HepG2 (cell line): Measurements from ENCODE around the gene ZER1. TPM values are rescaled to one million over a fixed set of nuclear protein-coding genes. Genes with fewer than 3 reads are reported as not detected.

Source experiments
- GLMP ChIP-seq: sonication (generic); formaldehyde crosslinking; IDR thresholded peaks from 2 replicates; pipeline ENCODE4 v1.9.0; 2021; ENCODE audit warnings: missing genetic modification reagents, mild to moderate bottlenecking, borderline replicate concordance
- MTF1 ChIP-seq: sonication (generic); formaldehyde crosslinking; IDR thresholded peaks from 2 replicates; pipeline ENCODE4 v1.5.0; 2020; ENCODE audit warnings: missing genetic modification reagents
- NFATC3 ChIP-seq: sonication (generic); formaldehyde crosslinking; IDR thresholded peaks from 2 replicates; pipeline ENCODE4 v1.5.1; 2020; ENCODE audit warnings: mild to moderate bottlenecking, missing genetic modification reagents
- NR2C2 ChIP-seq: sonication (generic); formaldehyde crosslinking; IDR thresholded peaks from 2 replicates; pipeline ENCODE4 v1.4.0; 2020; ENCODE audit warnings: missing genetic modification reagents, mild to moderate bottlenecking, moderate library complexity, borderline replicate concordance
- ZFX ChIP-seq: sonication (generic); formaldehyde crosslinking; IDR thresholded peaks from 2 replicates; pipeline ENCODE4 v1.4.0; 2020; ENCODE audit warnings: mild to moderate bottlenecking, low read depth, missing genetic modification reagents, moderate library complexity
- ZIK1 ChIP-seq: sonication (generic); formaldehyde crosslinking; IDR thresholded peaks from 2 replicates; pipeline ENCODE4 v1.5.0; 2020; ENCODE audit warnings: mild to moderate bottlenecking, low read depth, missing genetic modification reagents, borderline replicate concordance
- ZNF101 ChIP-seq: sonication (generic); formaldehyde crosslinking; IDR thresholded peaks from 2 replicates; pipeline ENCODE4 v1.4.0; 2020; ENCODE audit warnings: mild to moderate bottlenecking, low read depth, missing genetic modification reagents, borderline replicate concordance
- ZNF143 ChIP-seq: sonication (generic); formaldehyde crosslinking; IDR thresholded peaks from 2 replicates; pipeline ENCODE4 v1.4.0; 2020; ENCODE audit warnings: missing genetic modification reagents
- ZNF256 ChIP-seq: sonication (generic); formaldehyde crosslinking; conservative IDR thresholded peaks from 2 replicates; pipeline ENCODE4 v1.4.0; 2020; ENCODE audit warnings: missing genetic modification reagents
- ZNF318 ChIP-seq: sonication (generic); formaldehyde crosslinking; IDR thresholded peaks from 2 replicates; pipeline ENCODE4 v1.4.0; 2020; ENCODE audit warnings: mild to moderate bottlenecking, missing genetic modification reagents
- polyA plus RNA-seq, 8 experiments: library from polyadenylated mRNA; depleted of rRNA in 3 of 8; stranded (reverse) in 7 of 8; unstranded in 1 of 8; fragments of >200 nt; fragmentation: Illumina TruSeq in 4 of 8; extraction: Trizol in 4 of 8; gene quantifications; 2 replicates each; pipeline versions ENCODE4 v1.2.1 to v1.2.3, GENCODE V29; 2011 to 2016; ENCODE audit warnings: low read depth in 4 of 8, missing spikeins in 1 of 8, mixed read lengths in 1 of 8; ENCODE audit not compliant: insufficient read depth in 1 of 8
- total RNA-seq, 5 experiments: library from RNA; depleted of rRNA; stranded (reverse); fragments of >200 nt; fragmentation: Illumina TruSeq; extraction: Trizol; gene quantifications; 2 replicates each; pipeline ENCODE4 v1.2.3, GENCODE V29; 2016; ENCODE audit warnings: low read depth in 1 of 5
- TF ChIP-seq, protein P1 (sequence below): IDR thresholded peaks from 2 replicates; pipeline ENCODE4 v1.4.0; 2020; ENCODE audit warnings: mild to moderate bottlenecking, missing genetic modification reagents
- TF ChIP-seq, protein P2 (sequence below): sonication (generic); formaldehyde crosslinking; IDR thresholded peaks from 2 replicates; pipeline ENCODE4 v1.4.0; 2020; ENCODE audit warnings: mild to moderate bottlenecking, missing genetic modification reagents

ZER1 gene
- total and polyA plus RNA-seq, 2 of the 13 experiments (the other 11 are each of a cell fraction or from before 2014, with no cell fraction given) = 7.7 to 40.0 TPM

- peak; percentile 73; the same call in 1 of the 2 replicates for TF ChIP-seq ZNF318 (CRISPR knock-in tag)
- TF ChIP-seq ZFX (CRISPR knock-in tag) = peak; percentile 91
- TF ChIP-seq NFATC3 = no peak
- peak; percentile 97 for TF ChIP-seq ZIK1
- TF ChIP-seq, protein P1, sequence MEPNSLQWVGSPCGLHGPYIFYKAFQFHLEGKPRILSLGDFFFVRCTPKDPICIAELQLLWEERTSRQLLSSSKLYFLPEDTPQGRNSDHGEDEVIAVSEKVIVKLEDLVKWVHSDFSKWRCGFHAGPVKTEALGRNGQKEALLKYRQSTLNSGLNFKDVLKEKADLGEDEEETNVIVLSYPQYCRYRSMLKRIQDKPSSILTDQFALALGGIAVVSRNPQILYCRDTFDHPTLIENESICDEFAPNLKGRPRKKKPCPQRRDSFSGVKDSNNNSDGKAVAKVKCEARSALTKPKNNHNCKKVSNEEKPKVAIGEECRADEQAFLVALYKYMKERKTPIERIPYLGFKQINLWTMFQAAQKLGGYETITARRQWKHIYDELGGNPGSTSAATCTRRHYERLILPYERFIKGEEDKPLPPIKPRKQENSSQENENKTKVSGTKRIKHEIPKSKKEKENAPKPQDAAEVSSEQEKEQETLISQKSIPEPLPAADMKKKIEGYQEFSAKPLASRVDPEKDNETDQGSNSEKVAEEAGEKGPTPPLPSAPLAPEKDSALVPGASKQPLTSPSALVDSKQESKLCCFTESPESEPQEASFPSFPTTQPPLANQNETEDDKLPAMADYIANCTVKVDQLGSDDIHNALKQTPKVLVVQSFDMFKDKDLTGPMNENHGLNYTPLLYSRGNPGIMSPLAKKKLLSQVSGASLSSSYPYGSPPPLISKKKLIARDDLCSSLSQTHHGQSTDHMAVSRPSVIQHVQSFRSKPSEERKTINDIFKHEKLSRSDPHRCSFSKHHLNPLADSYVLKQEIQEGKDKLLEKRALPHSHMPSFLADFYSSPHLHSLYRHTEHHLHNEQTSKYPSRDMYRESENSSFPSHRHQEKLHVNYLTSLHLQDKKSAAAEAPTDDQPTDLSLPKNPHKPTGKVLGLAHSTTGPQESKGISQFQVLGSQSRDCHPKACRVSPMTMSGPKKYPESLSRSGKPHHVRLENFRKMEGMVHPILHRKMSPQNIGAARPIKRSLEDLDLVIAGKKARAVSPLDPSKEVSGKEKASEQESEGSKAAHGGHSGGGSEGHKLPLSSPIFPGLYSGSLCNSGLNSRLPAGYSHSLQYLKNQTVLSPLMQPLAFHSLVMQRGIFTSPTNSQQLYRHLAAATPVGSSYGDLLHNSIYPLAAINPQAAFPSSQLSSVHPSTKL (CRISPR knock-in tag) = peak; percentile 82
- TF ChIP-seq ZNF101 (CRISPR knock-in tag) = peak; percentile 61; the same call in 1 of the 2 replicates
- TF ChIP-seq MTF1 (CRISPR knock-in tag) = peak; percentile 72; the same call in 1 of the 2 replicates
- TF ChIP-seq ZNF143 (CRISPR knock-in tag) = peak; percentile 62; the same call in 1 of the 2 replicates
- peak; percentile 83 for TF ChIP-seq NR2C2
- no peak for TF ChIP-seq GLMP (CRISPR knock-in tag)
- TF ChIP-seq ZNF256 (CRISPR knock-in tag) = peak; percentile 72; the same call in 1 of the 2 replicates
- TF ChIP-seq, protein P2, sequence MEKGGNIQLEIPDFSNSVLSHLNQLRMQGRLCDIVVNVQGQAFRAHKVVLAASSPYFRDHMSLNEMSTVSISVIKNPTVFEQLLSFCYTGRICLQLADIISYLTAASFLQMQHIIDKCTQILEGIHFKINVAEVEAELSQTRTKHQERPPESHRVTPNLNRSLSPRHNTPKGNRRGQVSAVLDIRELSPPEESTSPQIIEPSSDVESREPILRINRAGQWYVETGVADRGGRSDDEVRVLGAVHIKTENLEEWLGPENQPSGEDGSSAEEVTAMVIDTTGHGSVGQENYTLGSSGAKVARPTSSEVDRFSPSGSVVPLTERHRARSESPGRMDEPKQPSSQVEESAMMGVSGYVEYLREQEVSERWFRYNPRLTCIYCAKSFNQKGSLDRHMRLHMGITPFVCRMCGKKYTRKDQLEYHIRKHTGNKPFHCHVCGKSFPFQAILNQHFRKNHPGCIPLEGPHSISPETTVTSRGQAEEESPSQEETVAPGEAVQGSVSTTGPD (CRISPR knock-in tag) = no peak
Measured at GRCh38 chr9:128786681-128787601, 15.2 kb upstream of the ZER1 start, which contains the start of gene TBC1D13 (continued).
